Measurements from ENCODE around the gene TRIM65.
A peak's percentile ranks its signal among the peaks of the same experiment; 100 is the strongest.
"Not testable (repeated sequence)": the region's sequence is repeated elsewhere in the genome, so short reads cannot be mapped to it uniquely, and the experiment has no call there.

TRIM65 gene

DNA sequence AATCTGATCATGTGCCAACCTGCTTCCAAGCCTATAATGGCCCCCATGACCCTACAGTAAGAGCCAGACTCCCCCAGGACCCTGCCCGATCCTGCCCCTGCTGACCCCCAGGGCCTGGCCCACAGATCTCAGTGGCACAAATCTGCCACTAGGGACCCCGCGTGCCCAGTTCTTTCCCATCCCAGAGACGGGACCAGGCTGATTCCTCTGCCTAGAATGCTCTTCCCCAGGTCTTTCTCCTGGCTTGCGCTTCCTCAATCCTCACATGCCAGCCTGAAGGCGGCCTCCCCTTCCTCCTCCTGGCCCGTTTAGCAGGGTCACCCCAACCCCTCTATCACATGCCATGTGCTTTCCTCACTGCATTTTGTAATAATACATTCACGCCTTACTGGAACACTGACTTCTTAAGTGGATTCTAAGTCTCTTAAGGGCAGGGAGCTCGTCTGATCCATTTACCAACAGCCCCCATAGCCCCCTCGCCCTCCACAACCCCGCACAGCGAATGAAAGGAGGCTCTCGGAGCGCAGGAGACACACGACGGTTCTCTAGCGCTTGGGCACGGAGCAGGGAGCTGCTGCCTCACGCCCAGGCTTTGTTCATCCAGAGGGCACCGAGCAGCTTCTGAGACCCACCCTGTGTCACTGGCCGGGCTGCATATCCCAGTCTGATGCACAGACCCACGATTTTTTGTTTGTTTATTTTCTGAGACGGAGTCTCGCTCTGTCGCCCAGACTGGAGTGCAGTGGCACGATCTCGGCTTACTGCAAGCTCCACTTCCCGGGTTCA is 1.2 kb downstream of the TRIM65 start:
- no peak for DNase-seq (ENCODE audit: low read depth)

DNA sequence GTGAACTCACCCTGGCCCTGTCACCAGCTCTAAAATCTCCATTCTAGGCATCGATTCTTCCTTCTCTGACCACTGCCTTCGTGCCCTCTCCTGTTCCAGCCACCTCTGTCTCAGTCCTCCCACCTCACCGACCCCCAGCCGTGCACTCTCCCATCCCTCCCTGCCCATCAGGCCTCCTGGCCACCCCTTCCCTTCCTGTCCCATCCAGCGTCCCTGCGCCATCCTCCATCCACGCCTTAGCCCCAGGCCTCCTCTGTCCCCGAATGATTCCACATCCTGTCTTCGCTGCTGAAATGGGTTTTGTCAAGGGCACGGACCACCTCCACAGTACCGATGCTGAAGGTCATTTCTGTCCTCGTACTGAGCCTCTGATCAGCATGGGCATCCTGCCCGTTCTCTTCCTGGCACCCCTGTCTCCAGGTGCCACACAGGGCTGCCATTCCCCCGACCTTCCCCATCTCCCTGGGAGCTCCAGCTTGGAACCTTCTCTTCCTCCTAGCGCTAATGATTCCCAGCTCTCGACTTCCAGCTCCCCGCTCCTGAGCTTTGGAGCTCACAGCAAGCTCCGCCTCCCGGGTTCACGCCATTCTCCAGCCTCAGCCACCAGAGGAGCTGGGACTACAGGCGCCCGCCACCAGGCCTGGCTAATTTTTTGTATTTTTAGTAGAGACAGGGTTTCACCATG is 2.6 kb downstream of the TRIM65 start:
- no peak for DNase-seq (ENCODE audit: low read depth)

DNA sequence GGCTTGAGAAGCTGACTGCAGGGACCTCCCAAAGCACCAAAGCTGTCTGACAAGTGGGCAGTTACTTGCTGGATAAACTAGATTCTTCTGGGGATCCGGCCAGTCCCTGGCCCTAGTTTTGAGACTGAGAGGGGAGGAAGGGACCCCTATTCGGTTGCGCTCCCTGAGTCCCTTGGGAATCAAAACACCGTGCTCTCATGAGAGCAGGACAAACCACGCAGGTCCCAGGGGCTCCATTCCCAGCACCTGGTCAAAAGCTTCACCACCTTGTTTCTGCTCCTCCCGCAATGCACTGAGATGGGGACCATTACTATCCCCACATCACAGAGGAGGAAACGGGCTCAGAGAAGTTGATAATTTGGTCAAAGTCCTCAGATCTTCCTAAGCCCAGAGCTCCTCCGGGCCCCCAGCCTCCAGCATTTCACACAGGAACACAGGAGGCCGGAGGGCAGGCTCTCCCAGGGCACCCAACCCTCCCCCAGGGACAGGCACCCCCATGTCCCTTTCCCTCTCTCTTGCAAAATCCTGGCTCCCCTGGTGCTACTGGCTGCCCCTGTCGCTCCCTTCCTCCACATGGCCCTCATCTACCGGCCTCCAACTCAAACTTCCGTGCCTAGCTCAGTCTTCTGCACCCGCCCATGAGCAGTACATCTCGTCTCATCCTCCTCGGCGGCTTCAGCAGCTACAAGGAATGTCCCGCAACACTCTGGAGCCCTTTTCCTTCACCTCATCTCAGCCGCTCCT is 3.3 kb downstream of the TRIM65 start:
- no peak for DNase-seq (ENCODE audit: low read depth)

DNA sequence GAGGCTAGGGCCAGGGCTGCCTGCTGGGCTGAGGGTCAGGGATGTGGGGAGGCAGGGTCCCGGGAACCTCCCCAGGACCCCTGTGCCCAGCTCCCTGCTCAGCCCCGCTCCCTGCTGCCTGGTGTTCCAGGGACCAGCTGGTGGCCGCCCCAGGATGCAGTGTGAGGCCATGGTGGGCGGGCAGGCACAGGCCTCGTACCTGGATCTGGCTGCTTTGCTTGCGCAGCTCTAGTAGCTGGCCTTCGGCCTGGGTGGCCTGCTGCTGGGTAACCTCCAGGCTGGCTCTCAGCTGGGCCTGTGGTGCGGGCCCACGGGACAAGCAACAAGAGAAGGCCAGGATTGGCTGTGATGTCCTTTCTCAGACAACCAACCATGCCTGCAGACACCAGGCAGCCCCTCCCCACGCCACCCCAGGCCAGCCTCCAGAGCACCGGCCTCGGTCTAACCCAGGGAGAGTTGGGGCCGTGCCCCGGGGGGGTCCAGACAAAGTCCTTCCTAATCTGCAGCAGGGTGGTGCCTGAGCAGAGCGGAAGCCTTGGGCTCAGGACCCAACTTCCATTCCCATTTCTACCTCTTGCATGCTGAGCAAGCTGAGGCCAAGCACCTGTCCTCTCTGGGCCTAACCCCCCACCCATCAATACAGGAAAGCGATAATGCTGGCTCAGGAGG is 4.1 kb downstream of the TRIM65 start:
- no peak for DNase-seq (ENCODE audit: low read depth)

DNA sequence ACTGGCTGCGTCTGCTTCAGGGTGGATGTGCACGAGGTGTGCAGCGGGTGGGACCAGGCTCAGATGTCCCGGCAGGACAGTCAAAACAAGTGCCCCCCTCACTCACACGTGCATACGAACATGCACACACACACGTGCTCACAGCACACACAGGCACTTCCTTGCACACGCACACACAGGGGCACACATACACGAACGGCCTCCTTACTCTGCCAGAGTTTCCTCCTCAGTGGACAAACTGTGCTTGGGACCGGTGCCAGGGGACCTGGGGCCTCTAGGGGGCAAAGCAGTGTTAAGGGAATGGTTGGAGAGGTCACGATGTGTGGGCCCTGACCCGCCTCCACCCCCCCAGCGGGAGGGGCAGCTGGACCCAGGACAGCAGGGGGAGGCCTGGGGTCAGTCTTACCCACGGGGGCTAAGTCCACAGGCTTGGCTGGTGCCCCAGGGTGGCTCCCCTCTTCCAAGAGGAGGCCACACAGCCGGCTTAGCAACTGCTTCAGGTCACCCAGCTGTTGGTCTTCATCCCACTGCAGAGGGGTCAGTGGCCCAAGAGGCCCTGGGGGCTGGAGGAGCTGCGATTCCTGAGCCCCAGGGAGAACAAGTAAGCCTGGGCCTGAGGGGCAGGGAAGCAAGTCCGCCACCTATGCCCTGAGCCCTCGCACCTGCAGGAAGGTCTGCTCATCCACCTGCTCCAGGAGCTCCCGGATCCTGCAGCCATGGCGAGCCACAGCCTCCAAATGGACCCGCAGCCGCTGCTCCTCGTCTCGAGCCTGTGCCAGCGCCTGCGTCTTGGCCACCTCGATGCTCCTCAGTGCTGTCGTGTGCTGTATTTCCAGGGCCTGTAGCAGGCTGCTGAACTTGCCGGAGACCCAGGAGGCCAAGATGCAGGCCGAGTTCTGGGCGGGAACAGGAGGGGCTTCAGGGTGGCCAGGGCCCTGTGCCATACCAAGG is 4.9 kb downstream of the TRIM65 start:
- DNase-seq (ENCODE audit: low read depth), result no peak

DNA sequence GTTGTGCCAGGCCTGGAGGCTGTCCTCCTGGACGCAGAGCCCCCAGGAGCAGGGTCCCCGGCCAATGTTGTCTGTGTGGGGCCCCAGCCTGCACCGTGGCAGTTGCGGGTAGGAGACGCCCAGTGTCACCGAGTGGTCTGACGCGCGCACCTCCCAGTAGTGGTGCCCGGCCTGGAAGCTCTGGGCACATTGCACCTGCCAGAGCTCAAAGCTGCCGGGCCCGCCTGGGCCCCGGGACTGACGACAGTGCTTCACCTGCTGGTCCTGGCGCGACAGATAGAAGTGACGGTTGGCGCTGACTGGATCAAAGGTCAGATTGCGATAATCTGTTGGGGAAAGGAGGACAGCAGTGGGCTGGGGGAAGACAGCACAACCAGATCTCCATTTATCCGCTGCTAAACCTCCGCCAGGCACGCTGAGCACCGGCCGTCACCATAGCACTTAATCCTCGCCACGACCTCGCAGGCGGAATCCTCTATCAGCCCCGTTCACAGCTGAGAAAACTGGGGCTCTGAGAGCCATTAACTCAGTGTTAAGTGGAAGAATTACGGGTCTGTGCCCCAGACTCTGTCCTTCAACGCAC is 5.6 kb downstream of the TRIM65 start:
- DNase-seq (ENCODE audit: low read depth), result no peak

DNA sequence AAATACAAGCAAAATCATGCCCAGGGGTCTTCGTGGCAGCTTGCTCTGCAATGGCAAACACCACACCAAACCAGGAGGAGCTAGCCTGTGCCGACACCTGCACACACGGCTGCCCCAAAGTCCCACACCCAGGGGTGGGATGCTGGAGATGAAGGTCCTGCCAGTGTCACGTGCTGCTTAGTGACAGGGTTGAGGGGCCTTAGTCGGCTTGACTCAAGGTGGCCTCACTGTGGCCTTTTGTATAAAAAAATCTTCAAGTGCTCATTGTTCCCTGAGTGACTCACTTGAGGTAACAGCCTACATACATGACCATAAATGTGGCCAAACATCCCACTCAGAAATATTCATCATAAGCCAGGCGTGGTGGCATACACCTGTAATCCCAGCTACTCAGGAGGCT is 7.3 kb downstream of the TRIM65 start:
- no peak for DNase-seq (ENCODE audit: low read depth)

DNA sequence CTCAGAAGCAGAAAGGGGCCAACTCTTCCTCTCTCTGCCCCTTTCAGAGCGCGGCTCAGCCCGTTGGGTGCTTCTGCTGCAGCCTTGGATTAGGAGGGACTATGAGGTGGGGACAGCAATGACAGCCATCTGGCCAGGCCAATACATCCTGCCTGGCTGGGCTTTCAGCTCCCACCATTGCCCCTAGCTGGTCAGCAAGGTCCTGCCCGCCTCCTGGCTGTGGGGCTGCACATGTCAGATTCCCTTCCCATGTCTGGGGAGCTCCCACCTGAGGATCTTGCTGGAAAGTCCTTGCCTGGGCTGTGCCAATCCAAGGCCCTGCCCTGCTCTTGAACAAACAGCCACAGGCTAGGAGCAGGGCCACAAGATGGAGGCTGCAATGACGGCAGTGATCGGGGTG is 8.3 kb downstream of the TRIM65 start:
- DNase-seq (ENCODE audit: low read depth), result no peak

DNA sequence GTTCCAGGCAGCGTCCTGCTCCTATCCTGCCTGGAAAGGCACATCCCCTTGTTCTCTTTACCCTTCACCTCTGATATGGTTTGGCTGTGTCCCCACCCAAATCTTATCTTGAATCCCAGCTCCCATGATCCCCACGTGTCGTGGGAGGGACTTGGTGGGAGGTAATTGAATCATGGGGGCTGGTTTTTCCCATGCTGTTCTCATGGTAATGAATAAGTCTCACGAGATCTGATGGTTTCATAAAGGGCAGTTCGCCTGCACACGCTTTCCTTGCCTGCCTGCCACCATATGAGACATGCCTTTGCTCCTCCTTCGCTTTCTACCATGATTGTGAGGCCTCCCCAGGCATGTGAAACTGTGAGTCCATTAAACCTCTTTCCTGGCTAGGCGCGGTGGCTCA is 10.9 kb downstream of the TRIM65 start:
- DNase-seq (ENCODE audit: low read depth), result not testable (repeated sequence)

DNA sequence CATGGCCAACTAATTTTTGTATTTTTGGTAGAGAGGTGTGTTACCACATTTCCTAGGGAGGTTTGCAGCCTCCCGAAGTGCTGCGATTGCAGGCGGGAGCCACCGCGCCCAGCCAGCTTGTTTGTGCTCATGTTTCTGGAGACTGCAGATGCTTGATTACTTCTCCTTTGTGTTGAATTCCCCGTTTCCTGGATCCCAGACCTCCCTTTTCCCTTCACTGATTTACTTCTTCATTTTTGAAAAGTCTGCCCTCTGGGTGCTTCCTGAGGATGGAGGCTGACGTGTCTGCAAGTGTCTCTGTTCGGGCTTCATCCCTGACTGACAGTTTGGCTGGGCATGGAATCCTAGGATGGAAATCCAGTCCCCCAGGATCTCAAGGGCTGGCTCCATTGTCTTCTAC is 11.3 kb downstream of the TRIM65 start:
- DNase-seq (ENCODE audit: low read depth), result no peak

DNA sequence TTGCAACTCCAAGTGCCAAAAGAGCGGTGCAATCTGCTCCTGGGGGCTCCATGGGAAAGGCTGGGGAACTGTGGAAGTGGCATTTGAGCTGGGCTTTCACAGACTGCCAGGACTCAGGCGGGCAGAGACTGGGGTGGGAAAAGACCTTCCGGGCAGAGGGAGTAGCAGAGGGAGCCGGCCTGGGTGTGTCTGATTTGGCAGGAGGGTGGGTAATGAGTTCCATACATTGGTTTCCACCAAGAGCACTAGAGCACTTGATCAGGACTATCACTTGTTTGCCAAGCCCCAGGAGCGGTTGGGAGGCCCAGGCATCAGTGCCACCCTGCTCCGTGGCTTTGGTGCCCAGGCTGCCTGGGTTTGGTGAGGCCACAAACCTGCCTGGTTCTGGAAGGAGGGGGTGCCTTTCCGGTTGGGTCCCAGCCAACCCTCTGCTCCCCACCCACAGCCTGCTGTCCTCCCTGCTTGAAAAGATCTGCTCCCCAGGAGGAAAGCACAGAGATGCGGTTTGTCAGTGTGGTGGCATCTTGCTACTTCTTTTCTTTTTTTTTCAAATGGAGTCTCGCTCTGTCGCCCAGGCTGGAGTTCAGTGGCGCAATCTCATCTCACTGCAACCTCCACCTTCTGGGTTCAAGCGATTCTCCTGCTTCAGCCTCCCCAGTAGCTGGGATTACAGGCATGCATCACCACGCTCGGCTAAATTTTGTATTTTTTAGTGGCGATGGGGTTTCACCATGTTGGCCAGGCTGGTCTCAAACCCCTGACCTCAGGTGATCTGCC is 14.9 kb downstream of the TRIM65 start:
- no peak for DNase-seq (ENCODE audit: low read depth)

DNA sequence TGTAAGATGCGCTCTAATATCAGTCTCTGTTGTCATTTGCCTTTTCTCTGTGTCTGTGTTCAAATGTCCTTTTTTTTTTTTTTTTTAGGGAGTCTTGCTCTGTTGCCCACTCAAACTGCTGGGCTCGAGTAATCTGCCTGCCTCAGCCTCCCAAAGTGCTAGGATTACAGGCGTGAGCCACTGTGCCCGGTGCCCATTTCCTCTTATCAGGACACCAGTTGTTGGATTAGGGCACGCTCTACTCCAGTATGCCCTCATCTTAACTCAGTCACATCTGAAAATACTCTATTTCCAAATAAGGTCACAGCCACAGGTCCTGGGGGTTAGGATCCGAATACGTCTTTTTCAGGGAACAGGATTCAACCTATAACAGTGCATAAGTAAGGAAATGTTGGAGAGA is 16.5 kb downstream of the TRIM65 start:
- DNase-seq (ENCODE audit: low read depth), result no peak

DNA sequence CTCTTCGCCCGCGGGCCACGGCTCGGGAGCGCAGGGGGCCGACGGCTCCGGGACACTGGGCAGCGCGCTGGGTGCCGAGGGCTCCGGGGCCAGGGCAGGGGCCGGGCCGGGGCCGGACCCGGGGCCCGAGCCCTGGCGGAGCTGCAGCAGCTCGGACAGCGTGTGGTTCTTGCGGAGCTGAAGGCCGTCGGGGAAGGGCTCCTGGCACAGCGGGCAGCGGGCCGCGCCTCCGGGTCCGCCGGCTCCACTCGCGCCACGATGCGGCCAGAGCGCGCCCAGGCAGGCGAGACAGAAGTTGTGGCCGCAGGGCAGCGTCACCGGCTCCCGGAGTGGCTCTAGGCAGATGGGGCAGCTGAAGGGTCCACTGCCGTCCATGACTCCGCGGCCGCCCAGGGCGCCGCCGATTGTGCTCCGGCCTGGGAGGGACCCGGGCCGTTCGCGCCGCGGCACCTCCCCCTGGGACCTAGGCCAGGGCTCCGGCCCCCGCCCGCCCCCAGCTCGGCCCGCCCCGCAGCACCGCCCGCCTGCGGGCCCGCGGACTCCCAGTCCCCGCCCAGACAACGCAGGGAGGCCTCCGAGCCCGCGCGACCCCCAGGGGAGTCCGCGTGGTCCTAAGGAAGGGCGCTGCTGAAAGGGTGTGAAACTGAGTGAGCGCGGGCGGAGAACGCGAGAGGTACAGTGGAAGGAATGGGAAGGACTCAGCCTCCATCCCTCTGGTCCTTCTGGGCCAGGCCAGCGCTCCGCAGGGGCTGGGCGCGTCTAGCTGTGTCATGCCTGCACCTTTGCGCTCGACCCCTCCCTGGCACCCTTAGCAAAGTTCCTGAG is 18.4 kb downstream of the TRIM65 start, which contains the start of gene TRIM47:
TSS of gene TRIM47 (minus strand) at position 408 of the 825 bp plus-strand sequence. CDS start at position 375, 33 bp downstream.
- DNase-seq (ENCODE audit: low read depth), result no peak

DNA sequence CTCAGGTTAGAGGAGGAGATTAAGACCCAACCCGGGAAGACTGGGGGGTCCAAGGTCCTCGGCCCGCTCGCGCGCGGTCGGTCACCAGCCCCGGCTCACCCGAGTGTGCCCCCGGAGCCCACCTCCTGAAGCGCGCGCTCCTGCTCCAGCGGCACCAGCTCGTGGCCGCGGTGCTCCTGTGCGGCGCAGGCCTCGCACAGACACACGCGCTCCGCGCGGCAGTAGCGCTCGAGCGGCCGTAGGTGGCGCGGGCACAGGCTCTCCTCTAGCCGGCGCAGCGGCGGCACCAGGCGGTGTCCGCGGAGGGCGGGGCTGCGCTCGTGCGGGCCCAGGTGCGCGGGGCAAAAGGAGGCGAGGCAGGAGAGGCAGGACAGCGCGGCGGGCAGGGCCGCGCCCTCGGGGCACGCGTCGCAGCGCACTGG is 19.0 kb downstream of the TRIM65 start:
- peak; percentile 57 for DNase-seq (ENCODE audit: low read depth)

DNA sequence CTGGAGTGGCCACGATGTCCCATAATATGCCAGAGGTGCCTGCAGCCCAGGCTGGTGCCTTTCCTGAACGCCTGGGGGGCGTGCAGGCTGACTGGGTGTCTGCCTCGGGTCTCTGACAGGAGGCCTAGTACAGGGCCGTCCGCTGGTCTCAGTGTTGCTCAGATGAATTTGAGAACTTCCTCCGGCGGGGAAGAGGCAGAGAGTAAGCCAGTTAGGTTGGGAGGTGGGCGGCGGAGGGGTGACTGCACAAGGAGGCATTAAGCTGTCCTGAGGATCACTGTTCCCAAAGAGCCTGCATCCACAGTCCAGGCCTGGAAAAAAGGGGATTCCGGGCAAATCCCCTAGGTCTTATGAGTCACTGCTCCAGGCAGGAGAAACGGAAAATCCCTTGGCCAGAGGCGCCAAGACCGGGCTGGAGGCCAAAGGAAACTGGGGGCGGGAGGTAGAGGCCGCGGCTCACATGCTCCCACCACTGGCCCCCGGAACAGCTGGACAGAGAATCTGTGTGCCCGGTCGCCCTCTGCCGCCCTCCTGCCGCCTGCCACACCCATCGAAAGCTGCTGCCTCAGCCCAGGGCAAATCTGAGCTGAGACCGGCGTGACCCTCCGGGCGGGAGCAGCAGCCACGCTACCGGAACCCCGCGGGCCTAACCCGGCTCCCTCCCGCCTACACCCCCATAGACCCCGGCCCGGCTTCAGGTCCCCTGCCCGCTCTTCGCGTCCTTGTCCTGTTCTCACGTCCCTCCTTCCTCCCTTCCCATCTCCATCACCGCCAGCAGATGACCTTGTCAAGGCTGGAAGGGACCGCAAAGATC is 19.6 kb downstream of the TRIM65 start:
- no peak for DNase-seq (ENCODE audit: low read depth)

DNA sequence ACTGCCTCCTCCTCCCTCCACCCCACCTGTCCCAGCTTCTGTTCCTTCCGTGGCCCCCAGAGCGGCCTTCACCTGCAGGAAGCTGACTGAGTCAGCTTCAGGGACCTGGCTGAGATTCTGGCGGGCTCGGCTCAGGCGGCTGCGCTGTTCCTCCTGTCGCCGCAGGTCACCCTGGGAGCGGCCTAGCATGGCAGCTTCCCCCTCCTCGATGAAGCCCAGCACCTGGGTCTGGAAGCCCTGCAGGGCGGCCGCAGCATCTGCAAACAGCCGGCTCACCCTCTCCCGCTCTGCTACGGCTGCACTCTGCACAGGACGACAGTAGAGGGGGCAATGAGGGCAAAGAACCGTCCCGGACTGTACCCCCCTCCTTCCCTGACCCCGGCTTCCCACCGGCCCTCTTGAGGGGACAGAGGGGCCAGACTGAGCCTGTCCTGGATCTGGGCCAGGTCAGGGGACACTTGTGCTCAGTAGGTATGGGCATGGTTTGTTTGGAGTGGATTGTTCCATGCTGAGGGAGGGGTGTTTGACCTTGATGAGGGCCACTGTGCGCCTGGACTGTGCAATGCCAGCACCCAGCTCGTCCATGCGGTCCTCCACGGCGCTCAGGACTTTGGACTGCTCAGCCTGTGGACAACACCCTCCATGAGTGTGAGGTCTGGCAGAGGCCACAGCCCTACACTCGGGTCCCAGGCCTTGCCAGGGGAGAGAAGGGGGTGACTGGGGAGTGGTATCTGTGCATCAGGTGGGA is 20.4 kb downstream of the TRIM65 start:
- DNase-seq (ENCODE audit: low read depth), result peak; percentile 82

DNA sequence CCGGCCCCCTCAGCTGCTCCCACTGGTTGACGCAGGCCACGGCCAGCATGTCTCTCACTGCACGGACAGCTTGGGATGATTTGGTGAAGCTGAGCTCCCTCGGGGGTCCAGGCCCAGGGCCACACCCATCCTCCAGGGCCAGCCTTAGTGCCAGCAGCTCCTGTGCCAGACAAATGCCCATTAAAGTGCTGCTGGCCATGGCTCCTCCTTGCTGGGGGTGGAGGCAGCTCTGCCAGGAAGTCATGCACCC is 20.9 kb downstream of the TRIM65 start:
- DNase-seq (ENCODE audit: low read depth), result no peak
